GM12891 (cell line): ENCODE data around the gene MARCHF9.
A peak's percentile ranks its signal among the peaks of the same experiment; 100 is the strongest.
"Not testable (repeated sequence)": the region's sequence is repeated elsewhere in the genome, so short reads cannot be mapped to it uniquely, and the experiment has no call there.

Experiments
- DNase-seq: peaks from one replicate; pipeline ENCODE4 v3.0.0; 2011; ENCODE audit warnings: low spot score; ENCODE audit not compliant: insufficient read length
- FAIRE-seq: peaks from 2 replicates; lab custom pipeline; 2011; peaks lifted over from hg19 to GRCh38; lab: Jason Lieb, UNC
- PAX5 ChIP-seq: IDR thresholded peaks from 2 replicates; pipeline ENCODE4 v1.6.1; 2011; ENCODE audit warnings: low read length, moderate library complexity, mild to moderate bottlenecking; ENCODE audit not compliant: insufficient read depth, severe bottlenecking
- POLR2A ChIP-seq: IDR thresholded peaks from 2 replicates; pipeline ENCODE4 v1.6.1; 2011; ENCODE audit warnings: low read depth, low read length, control low read depth
- POLR2AphosphoS5 ChIP-seq: IDR thresholded peaks from 2 replicates; pipeline ENCODE4 v1.6.1; 2011; ENCODE audit warnings: low read depth, low read length, control low read depth
- POU2F2 ChIP-seq: IDR thresholded peaks from 2 replicates; pipeline ENCODE4 v1.6.1; 2011; ENCODE audit warnings: low read depth, mild to moderate bottlenecking, control low read depth, low read length, moderate library complexity
- SPI1 ChIP-seq: IDR thresholded peaks from 2 replicates; pipeline ENCODE4 v1.6.1; 2011; ENCODE audit warnings: low read depth, low read length, control low read depth
- TAF1 ChIP-seq: IDR thresholded peaks from 2 replicates; pipeline ENCODE4 v1.6.1; 2011; ENCODE audit warnings: low read depth, low read length, control low read depth

Gene MARCHF9

GRCh38 chr12:57767876-57768275 is 13.0 kb downstream of the MARCHF9 start:
- TF ChIP-seq SPI1 (no peak), POLR2A (no peak), PAX5 (no peak), POLR2AphosphoS5 (no peak), TAF1 (no peak), POU2F2 (no peak)
- DNase-seq (no peak), FAIRE-seq (no peak)

DNA sequence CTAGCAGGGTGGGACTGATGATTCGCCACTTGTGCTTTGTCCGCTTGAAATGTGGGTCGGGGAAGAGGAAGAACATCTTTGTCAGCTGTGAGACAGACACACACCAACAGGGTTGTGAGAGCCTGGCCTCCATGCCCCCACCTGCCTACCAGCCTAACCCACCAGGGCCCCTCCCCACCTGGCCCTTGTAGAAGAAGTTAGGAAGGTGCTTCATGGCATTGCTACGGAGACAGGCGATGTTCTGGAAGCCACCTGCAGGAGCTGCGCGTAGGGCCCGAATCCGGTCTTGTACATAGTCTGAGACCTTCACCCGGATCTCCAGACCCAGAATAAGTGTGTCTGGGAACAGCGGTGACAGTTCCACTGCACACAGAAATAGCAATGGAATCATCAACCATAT is 14.7 kb downstream of the MARCHF9 start:
- TF ChIP-seq PAX5, result no peak
- no peak for TF ChIP-seq TAF1
- TF ChIP-seq SPI1, result no peak
- no peak for TF ChIP-seq POLR2AphosphoS5
- no peak; the same call in 1 of the 2 replicates for TF ChIP-seq POLR2A
- no peak for TF ChIP-seq POU2F2
- FAIRE-seq (no peak), DNase-seq (no peak)

GRCh38 chr12:57770734-57771133 is 15.8 kb downstream of the MARCHF9 start:
- TF ChIP-seq TAF1 (no peak), SPI1 (no peak), POLR2A (no peak), POU2F2 (no peak), POLR2AphosphoS5 (no peak), PAX5 (no peak)
- DNase-seq (no peak), FAIRE-seq (no peak)

GRCh38 chr12:57771236-57771872 is 16.5 kb downstream of the MARCHF9 start:
- DNase-seq (peak; percentile 82), FAIRE-seq (no peak)
- no peak for TF ChIP-seq POLR2A
- TF ChIP-seq SPI1, result no peak
- TF ChIP-seq TAF1, result no peak
- TF ChIP-seq PAX5, result no peak
- TF ChIP-seq POLR2AphosphoS5, result no peak
- TF ChIP-seq POU2F2, result no peak

- DNase-seq (peak; percentile 92), FAIRE-seq (peak; percentile 94)
- TF ChIP-seq SPI1 (no peak), POU2F2 (peak; percentile 65; the same call in 1 of the 2 replicates), TAF1 (peak; percentile 91), POLR2AphosphoS5 (peak; percentile 91), PAX5 (peak; percentile 60), POLR2A (peak; percentile 88)
Measured at GRCh38 chr12:57771873-57772428, 17.0 kb downstream of the MARCHF9 start, which contains the start of gene METTL1. Gene METTL1, minus strand, starts transcription at chr12:57772105. Its CDS starts 22 bp downstream, at chr12:57772083.

DNA sequence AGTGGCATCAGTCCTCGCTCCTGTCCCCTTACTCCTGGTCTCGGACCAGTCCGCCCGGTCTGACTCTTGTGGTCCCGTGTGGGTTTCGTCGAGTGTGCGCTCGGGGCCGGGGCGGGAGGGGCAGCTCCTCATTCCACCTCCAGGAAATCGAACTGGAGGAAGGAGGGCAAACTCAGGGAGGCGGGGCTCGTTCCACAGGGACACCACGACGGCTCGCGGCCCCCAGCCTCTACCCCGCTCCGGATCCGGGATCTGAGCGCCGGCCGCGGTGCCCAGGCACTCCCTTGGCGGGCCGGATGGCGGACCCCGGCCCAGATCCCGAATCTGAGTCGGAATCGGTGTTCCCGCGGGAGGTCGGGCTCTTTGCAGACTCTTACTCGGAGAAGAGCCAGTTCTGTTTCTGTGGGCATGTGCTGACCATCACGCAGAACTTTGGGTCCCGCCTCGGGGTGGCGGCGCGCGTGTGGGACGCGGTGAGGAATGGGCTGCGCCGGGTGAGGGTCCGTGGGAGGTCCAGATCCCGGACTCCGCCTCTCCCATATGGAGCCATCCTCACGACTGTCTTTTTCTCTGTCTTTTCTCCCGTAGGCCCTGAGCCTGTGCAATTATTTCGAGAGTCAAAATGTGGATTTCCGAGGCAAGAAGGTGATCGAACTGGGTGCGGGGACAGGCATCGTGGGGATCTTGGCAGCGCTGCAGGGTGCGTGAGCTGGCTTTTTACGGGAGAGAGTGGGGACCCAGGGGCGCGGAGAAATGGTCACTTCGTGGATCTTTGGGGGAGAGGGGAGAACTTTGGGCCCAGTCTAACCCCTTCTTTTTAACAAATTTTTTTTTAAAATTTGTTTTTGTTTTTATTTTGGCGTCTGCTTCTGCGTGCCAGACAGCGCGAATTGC is 17.8 kb downstream of the MARCHF9 start, which contains the start of gene EEF1AKMT3:
Gene EEF1AKMT3 (plus strand): TSS at position 186 of the 894 bp plus-strand sequence. CDS start 111 bp downstream, at position 297.
- DNase-seq (no peak), FAIRE-seq (no peak)
- no peak for TF ChIP-seq POLR2A
- TF ChIP-seq PAX5, result no peak
- no peak for TF ChIP-seq TAF1
- TF ChIP-seq POLR2AphosphoS5, result no peak
- TF ChIP-seq SPI1, result no peak
- TF ChIP-seq POU2F2, result no peak

DNA sequence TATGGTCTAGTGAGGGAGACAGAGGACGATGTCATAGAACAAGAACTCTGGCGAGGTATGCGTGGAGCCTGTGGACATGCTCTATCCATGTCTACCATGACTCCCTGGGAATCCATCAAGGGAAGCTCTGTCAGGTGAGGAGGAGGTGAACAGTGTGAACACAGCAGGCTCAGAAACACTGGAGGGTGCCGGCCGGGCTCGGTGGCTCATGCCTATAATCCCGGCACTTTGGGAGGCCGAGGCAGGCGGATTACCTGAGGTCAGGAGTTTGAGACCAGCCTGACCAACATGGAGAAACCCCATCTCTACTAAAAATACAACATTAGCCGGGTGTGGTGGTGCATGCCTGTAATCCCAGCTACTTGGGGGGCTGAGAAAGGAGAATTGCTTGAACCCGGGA is 19.7 kb downstream of the MARCHF9 start:
- not testable (repeated sequence) for FAIRE-seq, DNase-seq

DNA sequence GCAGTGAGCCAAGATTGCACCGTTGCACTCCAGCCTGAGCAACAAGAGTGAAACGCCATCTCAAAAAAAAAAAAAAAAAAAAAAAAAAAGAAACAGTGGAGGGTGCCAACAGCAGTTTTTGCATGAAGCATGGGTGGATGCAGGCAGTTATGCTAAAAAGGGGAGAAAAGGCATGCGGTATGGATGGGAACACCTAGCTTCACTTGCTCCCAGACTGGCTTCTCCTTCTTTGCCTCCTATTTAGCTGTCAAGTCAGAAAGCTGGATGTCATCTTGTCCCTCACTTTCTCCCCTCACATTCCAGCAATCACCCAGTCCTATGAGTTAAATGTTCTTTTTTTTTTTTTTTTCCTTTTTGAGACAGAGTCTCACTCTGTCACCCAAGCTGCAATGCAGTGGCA is 20.1 kb downstream of the MARCHF9 start:
- FAIRE-seq, result no peak
- TF ChIP-seq PAX5 (no peak), TAF1 (no peak), POLR2A (no peak), SPI1 (no peak), POU2F2 (no peak), POLR2AphosphoS5 (no peak)
- no peak for DNase-seq

DNA sequence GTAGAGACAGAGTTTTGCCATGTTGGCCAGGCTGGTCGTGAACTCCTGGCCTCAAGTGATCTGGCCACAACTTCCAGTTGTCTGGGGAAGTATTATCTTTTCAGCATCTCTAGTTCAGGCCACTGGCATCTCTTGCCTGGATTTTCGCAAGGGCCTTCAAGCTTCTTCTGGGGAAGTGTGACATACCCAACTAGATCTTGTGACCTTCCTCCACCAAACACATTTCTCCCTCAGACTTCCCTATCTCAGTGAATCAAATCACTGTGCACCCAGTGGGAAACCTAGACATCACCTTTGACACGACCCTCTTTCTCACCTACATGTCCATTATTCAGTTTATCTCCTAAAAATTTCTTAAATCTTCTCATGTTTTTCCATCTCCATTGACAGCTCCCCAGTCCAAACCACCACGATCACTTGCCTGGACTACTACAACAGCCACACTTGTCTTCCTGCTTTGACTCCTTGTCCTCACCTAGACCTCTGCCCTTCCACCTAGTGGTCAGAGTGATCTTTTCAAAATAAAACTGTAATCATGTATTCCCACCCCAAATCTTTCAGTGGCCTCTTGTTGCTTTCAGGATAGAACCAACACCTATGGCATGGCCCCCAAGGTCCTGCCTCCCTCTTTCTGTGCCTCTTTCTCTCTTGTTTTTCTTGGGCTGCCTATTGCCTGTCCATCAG is 20.8 kb downstream of the MARCHF9 start:
- FAIRE-seq, result no peak
- TF ChIP-seq SPI1 (no peak), POU2F2 (no peak), PAX5 (no peak), TAF1 (no peak), POLR2A (no peak), POLR2AphosphoS5 (no peak)
- DNase-seq, result no peak

DNA sequence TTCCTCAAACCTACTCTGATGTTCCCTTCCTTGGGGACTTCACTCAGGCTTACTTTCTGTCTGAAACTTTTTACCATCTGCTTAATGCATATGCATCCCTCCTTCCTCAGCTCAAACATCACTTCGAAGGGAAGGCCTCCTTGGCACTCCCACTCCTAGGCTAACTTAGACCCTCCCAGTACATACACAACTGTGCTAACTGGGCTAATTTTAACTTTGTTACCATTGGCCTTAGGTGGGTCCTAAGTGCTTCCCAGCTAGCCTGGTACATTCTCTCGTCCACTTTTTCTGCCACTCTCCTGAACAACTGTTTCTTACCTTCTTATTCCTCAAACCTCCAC is 21.3 kb downstream of the MARCHF9 start:
- DNase-seq, result no peak
- no peak for TF ChIP-seq SPI1
- no peak for TF ChIP-seq POU2F2
- no peak for TF ChIP-seq TAF1
- no peak for TF ChIP-seq PAX5
- no peak for TF ChIP-seq POLR2AphosphoS5
- no peak for TF ChIP-seq POLR2A
- FAIRE-seq, result no peak
